HG03066 (cell line): ENCODE measurements around the gene PLEKHA1.

Source experiments
- ATAC-seq: cut with Tn5 transposase; IDR thresholded peaks from one replicate; pipeline ENCODE4 v1.9.1; 2021; ENCODE audit warnings: low read depth; ENCODE audit not compliant: unreplicated experiment

The PLEKHA1 gene

GRCh38 chr10:122459561-122460273 lies 85.2 kb downstream of the PLEKHA1 start:
- ATAC-seq = no peak

GRCh38 chr10:122460891-122461293 lies 86.4 kb downstream of the PLEKHA1 start:
- no peak for ATAC-seq

- ATAC-seq = no peak
Observed at GRCh38 chr10:122461367-122461728, 86.8 kb downstream of the PLEKHA1 start, which contains the start of gene HTRA1. Gene HTRA1 (plus strand): TSS chr10:122461553. CDS start chr10:122461653, 100 bp downstream.

GRCh38 chr10:122461729-122462532 lies 87.4 kb downstream of the PLEKHA1 start:
- no peak for ATAC-seq

GRCh38 chr10:122462533-122463465 lies 88.3 kb downstream of the PLEKHA1 start:
- ATAC-seq = no peak

- ATAC-seq = no peak
Observed at GRCh38 chr10:122463466-122464249, 89.2 kb downstream of the PLEKHA1 start.

GRCh38 chr10:122464250-122464510 lies 89.7 kb downstream of the PLEKHA1 start:
- ATAC-seq = no peak

- ATAC-seq = no peak
Observed at GRCh38 chr10:122464586-122464985, 90.1 kb downstream of the PLEKHA1 start.

GRCh38 chr10:122465401-122466040 lies 91.0 kb downstream of the PLEKHA1 start:
- ATAC-seq = no peak

GRCh38 chr10:122466951-122467381 lies 92.5 kb downstream of the PLEKHA1 start:
- no peak for ATAC-seq

GRCh38 chr10:122467701-122468100 lies 93.2 kb downstream of the PLEKHA1 start:
- no peak for ATAC-seq

GRCh38 chr10:122468307-122468925 lies 93.9 kb downstream of the PLEKHA1 start:
- no peak for ATAC-seq

GRCh38 chr10:122468926-122469781 lies 94.6 kb downstream of the PLEKHA1 start:
- no peak for ATAC-seq

- ATAC-seq = no peak
Observed at GRCh38 chr10:122469848-122470247, 95.3 kb downstream of the PLEKHA1 start.

- ATAC-seq = no peak
Observed at GRCh38 chr10:122471531-122472177, 97.1 kb downstream of the PLEKHA1 start.

- ATAC-seq = no peak
Observed at GRCh38 chr10:122473116-122473515, 98.6 kb downstream of the PLEKHA1 start.

- ATAC-seq = no peak
Observed at GRCh38 chr10:122474131-122474818, 99.8 kb downstream of the PLEKHA1 start.
